GM19193 (cell line): ENCODE data around the gene PDE7B.

ENCODE experiments used
- POLR2A ChIP-seq: IDR thresholded peaks from 4 replicates; pipeline ENCODE4 v1.6.1; 2011; ENCODE audit not compliant: insufficient read depth, insufficient read length; ENCODE audit errors: extremely low read depth

Gene PDE7B

DNA sequence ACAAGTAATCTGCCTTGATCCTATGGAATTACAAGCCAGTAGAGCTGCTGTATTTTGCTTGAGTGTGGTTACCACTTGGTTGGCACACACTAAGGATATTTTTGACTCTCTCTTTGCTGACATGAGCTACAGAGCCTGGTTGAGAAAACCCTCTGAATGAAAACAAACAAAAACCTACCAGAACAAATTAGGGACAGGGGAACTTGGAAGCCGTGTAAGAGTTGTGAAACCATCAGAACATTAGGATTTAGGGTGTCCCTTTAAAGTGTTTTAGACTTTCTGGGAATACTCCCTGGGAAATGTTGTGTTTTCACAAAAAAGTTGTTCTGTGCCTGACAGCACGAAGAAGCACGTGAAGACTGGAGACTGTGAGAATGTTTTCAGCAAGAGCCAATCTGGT is 20.5 kb upstream of the PDE7B start:
- no peak for TF ChIP-seq POLR2A

DNA sequence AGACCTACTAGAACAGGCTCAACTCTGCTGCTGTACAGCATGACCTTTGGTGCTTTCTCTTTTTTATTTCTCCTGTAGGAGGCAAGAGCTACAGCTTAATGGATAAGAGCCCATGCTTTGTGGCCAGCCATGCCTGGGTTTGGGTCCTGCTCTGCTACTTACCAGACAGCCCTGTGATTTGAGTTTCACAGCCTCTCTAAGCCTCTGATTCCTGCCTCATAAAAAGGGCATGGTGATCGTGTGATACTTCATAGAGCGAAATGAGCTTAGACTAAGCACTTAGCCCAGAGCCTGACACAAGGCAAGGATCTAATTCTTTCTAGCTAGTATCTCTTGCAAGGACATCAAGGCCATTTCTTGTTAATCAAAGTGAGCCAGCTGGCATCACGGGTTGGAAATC is 19.3 kb upstream of the PDE7B start:
- no peak for TF ChIP-seq POLR2A

DNA sequence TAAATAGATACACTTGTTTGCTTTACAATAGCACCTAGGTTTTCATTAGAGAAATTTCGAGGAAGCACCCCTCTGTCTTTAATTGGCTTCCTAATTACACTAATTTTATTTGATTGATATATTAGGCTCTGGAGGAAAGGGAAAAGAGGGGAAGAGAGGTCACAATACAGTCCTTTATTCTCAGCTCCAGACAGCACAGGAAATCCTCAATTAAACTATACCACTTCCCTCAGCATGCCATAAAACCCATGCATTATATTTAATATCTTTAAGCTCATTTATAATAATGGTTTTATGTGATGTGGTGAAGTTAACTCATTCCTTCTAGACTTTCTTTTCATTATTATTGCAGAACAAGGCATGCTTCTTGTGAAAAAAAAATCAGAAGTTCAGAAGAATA is 17.7 kb upstream of the PDE7B start:
- no peak for TF ChIP-seq POLR2A

DNA sequence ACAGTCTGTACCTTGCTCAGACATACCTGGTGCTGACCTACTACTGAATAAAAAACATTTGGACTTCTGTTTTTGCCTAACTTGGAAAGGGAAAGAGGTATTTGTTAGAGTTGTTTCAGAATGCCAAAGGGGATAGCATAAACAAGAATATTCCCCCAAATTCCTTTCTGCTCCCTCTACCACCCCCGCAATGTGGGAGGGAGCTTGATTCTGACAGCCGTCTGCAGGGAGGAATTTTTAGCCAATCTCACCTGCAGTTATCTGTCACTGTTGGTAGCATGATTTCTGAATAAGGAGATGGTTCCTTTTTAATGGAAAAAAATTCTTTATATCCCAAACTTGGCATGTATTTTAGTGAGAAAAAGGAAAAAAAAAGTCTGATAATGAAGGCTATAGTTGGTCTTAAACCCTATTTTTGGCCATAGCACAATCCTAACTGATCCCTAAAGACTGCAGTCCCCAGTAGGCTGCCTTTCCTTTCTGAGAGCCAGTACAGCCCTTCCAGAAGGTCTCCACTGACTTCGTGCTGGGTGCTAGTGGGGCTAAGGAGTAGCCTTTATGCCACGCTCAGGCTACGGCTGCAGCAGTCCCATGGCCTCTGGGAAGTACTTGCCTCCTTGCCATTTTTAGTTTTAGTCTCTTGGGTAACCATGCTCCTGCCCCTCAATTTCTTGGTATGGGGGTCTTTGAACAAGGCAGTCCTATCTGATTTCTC is 13.6 kb upstream of the PDE7B start:
- no peak for TF ChIP-seq POLR2A

DNA sequence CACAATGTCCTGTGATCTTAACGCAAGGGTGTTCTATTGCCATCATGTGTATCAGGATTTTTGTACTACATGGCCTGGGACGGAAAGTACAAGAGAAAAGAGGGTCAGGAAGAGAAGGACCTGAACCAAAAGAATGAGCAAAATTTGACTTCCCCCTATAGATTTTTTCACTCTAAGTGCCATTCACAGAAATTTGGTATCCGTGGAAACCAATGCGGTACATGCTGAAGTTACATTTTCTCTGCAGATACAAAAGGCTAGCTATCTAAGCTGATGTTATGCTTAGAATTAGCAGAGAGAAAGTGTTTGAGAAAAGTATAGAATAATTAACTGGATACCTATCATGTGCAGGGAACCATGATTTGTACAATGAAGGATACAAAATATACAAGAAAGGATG is 12.4 kb upstream of the PDE7B start:
- TF ChIP-seq POLR2A = no peak

DNA sequence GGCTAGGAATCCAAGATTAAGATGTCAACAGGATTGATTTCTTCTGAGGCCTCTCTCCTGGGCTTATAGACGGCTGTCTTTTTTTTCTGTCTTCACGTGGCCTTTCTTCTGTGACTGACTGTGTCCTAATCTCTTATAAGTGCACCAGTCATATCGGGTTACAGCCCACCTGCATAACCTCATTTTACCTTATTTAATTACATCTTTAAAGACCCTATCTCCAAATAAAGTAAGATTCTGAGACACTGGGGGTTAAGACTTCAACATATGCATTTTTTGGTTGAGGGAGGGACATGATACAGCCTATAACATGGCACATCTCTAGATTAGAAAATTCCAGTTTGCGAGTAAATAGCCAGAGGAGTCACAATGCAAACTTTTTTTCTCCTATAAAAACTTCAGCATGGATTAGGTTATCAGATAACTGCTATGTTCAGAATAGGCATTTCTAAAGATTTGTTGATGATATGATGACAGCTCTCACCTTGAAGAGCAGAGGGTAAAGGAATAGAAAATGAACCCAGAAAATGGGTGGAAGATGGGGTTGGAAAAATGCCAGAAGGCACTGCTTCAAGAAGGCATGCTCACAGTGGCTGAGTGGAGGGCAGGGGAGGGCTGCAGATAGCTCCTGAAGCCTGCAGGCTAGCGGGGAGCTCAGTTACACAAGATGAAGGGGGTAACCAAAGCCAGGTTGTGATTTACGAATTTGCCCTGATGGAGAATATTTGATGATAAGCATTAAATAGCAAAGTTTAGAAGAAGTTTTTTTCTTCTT is 8.7 kb upstream of the PDE7B start:
- TF ChIP-seq POLR2A = no peak

DNA sequence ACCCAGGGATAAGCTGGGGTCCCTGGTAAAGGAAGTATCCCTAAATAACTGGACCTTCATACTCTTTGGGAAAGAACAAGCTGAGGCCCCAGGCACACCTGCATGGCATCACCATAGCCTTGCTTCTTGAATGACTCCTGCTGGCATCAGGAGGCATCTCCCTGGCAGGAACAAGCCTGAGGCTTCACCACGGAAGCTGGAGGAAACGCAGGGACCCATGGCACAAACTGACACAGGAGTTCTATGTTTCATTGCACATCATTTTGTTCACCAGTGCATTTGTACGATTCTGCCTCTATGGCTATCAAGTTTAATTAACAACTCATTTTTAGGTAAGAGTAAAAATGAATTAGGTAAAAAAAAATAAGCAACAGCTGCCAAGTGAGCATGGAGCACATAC is 619 bp upstream of the PDE7B start:
- no peak for TF ChIP-seq POLR2A

DNA sequence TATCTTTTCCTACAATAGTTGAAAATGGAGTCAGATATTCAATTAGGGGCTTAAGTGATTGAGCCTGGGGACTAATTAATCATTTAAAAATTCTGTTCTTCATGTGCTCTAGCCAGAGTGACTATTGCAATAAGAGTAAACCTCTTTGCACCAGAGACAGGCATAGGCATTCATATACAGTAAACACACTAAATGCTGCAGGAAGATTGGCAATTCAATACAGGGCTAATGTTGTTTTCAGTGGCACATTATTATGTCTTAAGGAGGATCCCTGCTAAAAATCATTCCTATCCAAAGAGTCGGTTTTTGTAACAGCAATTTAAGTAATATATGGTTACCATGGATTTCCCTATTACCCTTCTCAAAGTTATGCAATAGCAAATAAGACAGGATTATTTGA is 1.2 kb downstream of the PDE7B start:
- no peak for TF ChIP-seq POLR2A

DNA sequence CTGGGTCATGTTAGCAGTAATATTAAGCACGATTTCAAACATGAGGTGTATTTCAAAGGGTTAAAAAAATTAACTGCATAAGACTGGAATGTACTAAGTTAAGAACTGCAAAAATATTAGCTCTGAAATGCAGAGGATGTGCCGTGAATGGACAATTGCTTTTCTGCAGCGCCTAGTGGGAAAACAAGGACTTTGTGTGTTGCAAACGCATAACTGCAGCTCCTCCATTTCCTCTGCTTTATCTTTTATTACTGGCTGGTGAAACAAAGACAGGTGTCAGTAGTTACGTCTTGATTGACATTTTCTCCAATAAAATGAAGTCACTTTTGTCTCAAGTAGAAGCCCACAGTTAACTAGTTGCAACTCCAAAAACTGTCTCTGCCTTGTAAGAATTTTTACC is 1.7 kb downstream of the PDE7B start:
- no peak for TF ChIP-seq POLR2A

DNA sequence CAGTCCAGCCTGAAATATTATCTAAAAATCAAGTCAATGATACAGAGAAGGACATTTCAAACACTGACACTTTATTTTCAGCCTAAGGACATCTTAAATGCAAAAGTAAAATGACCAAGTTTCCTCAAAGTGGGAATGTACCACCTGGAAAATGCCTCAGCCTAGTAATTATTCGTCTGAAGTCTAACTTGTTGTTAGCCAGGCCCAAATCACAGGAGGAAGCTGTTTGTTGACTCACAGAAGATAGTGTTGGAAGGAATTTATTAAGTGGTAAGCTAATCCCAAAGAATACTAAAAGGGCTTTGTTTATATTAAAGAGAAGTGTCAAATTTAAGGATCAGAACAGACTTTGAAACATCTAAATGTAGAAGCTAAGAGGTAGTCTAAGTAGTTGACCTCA is 2.5 kb downstream of the PDE7B start:
- no peak for TF ChIP-seq POLR2A

DNA sequence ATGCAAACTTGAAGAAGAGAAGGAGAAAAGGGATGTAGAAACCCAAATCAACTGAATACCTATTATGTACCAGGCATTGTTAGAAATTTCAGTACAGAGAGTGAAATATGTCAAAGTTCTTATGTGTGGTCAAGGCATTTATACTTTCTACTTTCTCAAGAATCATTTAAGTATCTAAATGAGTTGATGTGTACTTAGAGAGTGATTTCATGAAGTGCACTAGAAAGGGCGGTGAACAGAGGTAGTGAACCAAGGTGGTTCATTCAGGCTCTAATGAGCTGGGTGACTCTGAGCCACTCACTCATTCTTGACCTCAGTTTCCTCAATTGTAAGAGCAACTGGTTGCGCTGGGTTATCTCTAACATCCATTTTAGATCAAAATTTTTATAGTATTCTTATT is 3.3 kb downstream of the PDE7B start:
- no peak for TF ChIP-seq POLR2A

DNA sequence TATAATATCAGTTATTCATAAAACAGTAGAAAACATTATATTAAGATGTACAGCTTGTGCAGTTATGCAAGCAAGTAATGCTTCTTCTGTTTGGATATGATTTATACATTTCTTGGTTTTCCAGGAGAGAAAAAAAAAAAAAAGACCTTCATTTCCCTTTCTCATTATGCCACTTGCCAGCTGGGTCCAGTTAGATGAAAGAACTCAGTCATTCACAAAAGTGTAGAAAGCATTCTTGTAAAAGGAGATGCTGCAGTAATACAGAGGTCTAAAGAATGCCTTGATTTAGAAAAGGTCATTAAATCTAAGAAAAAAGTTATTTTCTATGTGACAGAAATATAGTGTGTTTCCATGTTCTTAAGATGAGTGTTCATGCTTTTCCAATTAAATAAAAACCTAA is 7.4 kb downstream of the PDE7B start:
- no peak for TF ChIP-seq POLR2A

DNA sequence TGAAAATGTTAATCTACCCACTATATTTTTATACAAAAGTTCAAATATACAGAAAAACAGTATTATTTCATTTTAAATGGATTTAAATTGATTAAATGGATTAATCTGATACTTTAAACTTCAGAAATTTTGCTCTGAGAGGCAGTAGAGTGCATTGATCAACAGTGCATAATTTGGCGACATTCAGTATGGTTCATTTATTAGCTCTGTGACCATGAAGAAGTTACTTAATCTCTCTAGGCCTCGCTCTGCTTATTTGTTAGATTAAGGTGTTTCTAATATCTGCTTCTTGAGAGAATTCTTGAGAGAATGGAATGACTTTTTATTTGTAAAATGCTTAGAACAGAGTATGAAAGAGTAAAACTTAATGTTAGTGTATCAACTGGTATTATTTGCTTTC is 8.9 kb downstream of the PDE7B start:
- TF ChIP-seq POLR2A = no peak

DNA sequence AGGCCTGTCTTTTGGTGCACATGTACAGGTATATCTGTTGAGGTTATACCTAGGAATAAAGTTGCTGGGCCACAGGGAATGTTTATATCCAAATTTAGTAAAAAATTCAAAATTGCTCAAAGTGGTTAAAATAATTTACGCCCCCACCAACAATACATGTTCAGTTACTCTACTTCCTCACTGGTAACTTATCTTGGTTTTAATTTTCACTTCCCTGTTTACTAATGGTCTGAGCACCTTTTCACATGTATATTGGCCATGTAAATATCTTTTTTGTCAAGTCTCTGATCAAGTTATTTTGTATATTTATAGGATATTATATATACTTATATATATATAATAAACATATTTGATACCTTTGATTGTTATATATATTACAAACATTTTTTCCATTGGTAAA is 9.7 kb downstream of the PDE7B start:
- TF ChIP-seq POLR2A = no peak

DNA sequence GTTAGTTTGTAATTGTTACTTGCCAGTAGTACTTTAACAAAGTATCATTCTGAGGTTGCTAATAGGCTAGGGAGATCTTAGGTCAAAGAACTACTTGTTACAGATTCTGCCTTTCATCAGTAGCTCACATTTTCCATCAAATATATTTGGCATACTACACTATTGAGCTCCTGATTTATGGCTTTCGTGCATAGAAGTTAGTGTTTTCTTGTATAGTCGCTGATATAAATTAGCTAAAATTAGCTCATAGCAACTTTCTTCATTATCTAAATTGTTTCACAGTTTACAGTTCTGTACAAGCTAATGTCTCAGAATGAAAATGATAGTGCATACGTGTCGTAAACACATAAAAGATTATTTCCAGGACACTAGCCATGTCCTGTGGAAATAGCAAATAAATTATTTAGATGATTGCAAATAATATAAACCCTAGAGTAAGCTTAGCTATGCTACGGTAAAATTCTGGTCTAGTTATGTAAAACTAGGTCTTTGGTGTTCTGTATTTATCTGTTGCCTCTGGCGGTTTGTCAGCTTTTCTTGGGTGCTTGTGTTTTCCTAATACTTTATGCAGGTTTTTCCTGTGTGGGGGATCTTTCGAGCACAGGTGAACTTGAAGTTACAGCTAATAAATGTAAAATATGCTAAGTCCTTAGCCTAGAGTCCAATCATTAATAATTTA is 15.1 kb downstream of the PDE7B start:
- no peak for TF ChIP-seq POLR2A

DNA sequence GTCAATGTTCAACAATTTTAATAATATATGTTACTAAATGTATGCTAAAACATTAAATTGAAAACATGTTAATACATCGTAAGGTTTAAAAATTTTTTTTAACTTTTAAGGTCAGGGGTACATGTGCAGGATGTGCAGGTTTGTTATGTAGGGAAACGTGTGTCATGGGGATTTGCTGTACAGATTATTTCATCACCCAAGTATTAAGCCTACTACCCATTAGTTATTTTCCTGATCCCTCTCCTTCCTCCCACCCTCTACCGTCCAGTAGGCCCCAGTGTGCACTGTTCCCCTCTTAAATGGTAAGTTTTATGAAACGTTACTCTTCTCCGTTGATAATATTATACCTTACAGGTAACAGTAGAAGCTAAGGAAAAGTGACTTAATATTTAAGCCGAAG is 15.8 kb downstream of the PDE7B start:
- TF ChIP-seq POLR2A = no peak
